Stimulated activated naive B cell treated with anti-CD40 and anti-IgM and Interleukin-4, amounts not matched to agents 10 μg/mL and 1 μg/mL and 100 μg/mL, for 72 hours (primary cell): Measurements from ENCODE around the gene ARMC8.

Experiments
- ATAC-seq, 2 donors: fragments of 150-1000 bp; cut with Tn5 transposase; replicated peaks; 2 replicates each; pipeline ENCODE4 v1.10.0; 2021; ENCODE audit warnings: moderate library complexity in 1 of 2
- DNase-seq: peaks from one replicate; pipeline ENCODE4 v3.0.0; 2021
- H3K27ac Mint-ChIP-seq: one replicate; pipeline ENCODE4 v1.8.0; 2022; ENCODE audit warnings: mild to moderate bottlenecking, mixed read lengths
- H3K27me3 Mint-ChIP-seq, 2 donors: one replicate each; pipeline ENCODE4 v1.8.0; 2022; ENCODE audit warnings: mixed read lengths in 2 of 2
- H3K36me3 Mint-ChIP-seq, 2 donors: one replicate each; pipeline ENCODE4 v1.8.0; 2022; ENCODE audit warnings: mixed read lengths in 2 of 2, mild to moderate bottlenecking in 1 of 2
- H3K4me1 Mint-ChIP-seq, 2 donors: one replicate each; pipeline ENCODE4 v1.8.0; 2022; ENCODE audit warnings: mixed read lengths in 2 of 2, mild to moderate bottlenecking in 1 of 2
- H3K4me3 Mint-ChIP-seq, 2 donors: one replicate each; pipeline ENCODE4 v1.8.0; 2022; ENCODE audit warnings: mild to moderate bottlenecking in 2 of 2, mixed read lengths in 2 of 2, moderate library complexity in 1 of 2
- H3K9me3 Mint-ChIP-seq, 2 donors: one replicate each; pipeline ENCODE4 v1.8.0; 2022; ENCODE audit warnings: mixed read lengths in 2 of 2, mild to moderate bottlenecking in 1 of 2

ARMC8 gene

DNA sequence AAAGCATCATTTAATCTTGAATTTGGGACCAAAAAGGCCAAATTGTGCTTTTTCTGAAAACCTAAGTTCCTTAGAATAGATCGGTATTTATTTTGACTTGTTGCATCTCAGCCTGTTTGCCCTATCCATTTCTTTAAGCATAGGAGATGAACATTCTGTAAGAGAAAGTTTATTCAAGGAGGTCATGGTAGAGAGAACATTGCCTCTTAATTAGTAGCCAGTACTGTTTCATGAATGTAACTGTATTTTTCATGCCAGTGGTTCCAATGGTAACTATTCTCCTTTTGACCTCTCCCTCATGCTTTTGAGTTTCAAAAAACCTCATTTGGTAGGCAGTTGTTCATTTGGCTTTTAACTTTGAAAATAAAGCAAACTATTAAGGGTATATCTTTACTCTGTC, 55.4 kb downstream of the ARMC8 start:
- Mint-ChIP-seq H3K4me1 (no peaks in the 10 kb centered on the region), H3K9me3 (no peaks in the 10 kb centered on the region)

DNA sequence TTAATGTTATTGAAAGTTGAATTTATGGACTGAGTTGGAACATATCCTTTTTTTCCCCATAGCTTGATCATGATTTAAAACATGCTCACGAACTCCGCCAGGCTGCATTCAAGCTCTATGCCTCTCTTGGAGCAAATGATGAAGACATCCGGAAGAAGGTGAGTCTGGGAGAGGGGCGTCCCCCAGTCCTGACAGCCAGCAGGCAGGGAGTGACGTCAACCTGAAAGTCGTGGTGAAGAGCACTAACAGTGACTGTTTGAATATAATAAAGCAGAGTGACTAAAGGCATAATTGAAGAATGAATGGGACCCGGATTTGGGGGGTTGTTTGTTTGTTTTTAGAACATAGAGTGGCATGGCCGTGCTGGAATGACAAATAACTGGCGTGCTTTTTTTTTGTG, 57.9 kb downstream of the ARMC8 start:
- Mint-ChIP-seq H3K4me1 (no peaks in the 10 kb centered on the region), H3K36me3 (peaks cover 40 to 57% of the 10 kb centered on the region in 2 donors)
- ATAC-seq: no peak

More for the DNA sequence above, 55.4 kb downstream of the ARMC8 start:
- no peak for DNase-seq
- Mint-ChIP-seq H3K27ac (no peak overlapping the region), H3K36me3 (peaks cover 27 to 38% of the 10 kb centered on the region in 2 donors), H3K4me3 (no peak overlapping the region), H3K27me3 (no peaks in the 10 kb centered on the region)
- ATAC-seq: no peak

GRCh38 chr3:138249636-138250035, 62.5 kb downstream of the ARMC8 start:
- Mint-ChIP-seq H3K27me3 (no peaks in the 10 kb centered on the region), H3K9me3 (peaks cover 0 to 1% of the 10 kb centered on the region in 2 donors), H3K4me1 (no peaks in the 10 kb centered on the region), H3K4me3 (no peak overlapping the region), H3K27ac (no peak overlapping the region), H3K36me3 (peaks cover 32 to 44% of the 10 kb centered on the region in 2 donors)
- no peak for ATAC-seq
- DNase-seq: no peak

More for the DNA sequence above, 57.9 kb downstream of the ARMC8 start:
- Mint-ChIP-seq H3K27ac (no peak overlapping the region), H3K9me3 (peaks cover 0 to 1% of the 10 kb centered on the region in 2 donors), H3K27me3 (no peaks in the 10 kb centered on the region), H3K4me3 (no peak overlapping the region)
- no peak for DNase-seq

DNA sequence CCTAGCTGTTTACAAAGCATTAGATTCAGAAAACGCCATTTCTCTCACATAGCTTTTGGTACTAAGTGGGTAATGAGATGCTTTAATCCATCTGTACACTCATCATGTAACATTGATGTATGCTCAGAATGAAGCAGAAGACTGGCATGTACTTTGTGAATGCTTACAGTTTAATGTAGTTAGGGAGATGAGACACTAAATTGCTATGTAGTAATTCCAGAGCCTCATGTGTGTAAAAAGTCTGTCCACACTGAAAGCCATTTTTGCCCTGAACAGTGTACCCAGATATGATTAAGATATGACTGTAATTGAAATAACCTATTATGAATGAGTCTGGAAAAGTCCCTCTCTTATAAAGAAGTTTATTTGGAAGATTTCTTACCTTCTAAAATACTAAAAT, 66.5 kb downstream of the ARMC8 start:
- no peak overlapping the region for H3K27ac Mint-ChIP-seq
- DNase-seq (no peak), ATAC-seq (no peak)
- no peak overlapping the region for H3K4me3 Mint-ChIP-seq
- peaks cover 0 to 1% of the 10 kb centered on the region in 2 donors for H3K4me1 Mint-ChIP-seq
- H3K9me3 Mint-ChIP-seq: no peaks in the 10 kb centered on the region
- H3K36me3 Mint-ChIP-seq: peaks cover 21 to 41% of the 10 kb centered on the region in 2 donors
- no peaks in the 10 kb centered on the region for H3K27me3 Mint-ChIP-seq

- ATAC-seq (no peak), DNase-seq (no peak)
- peaks cover 23 to 39% of the 10 kb centered on the region in 2 donors for H3K36me3 Mint-ChIP-seq
- no peak overlapping the region for H3K27ac Mint-ChIP-seq
- H3K4me3 Mint-ChIP-seq: no peak overlapping the region
- no peaks in the 10 kb centered on the region for H3K27me3 Mint-ChIP-seq
- H3K9me3 Mint-ChIP-seq: no peaks in the 10 kb centered on the region
- peaks cover 0 to 1% of the 10 kb centered on the region in 2 donors for H3K4me1 Mint-ChIP-seq
These were observed 67.1 kb downstream of the ARMC8 start for GRCh38 chr3:138254216-138254615.

DNA sequence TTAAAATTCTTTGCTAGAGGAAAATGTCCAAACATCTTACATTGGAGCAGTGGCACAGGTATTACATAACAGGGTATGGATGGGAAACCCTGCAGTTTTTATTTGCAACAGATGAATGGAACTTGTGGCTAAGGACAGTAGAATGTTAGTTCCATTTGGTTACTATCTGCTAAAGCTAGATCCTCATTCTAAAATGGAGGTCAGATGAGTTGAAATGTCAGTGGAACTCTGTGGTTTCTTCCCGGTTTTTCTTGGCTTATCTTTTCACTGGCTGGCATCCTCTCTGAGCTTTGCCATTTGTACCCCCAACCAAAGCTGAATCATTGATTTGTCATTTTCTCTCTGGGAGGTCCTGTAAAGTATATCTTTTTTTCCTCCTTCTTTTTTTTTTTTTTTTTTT, 68.9 kb downstream of the ARMC8 start:
- Mint-ChIP-seq H3K36me3 (peaks cover 20 to 41% of the 10 kb centered on the region in 2 donors), H3K27me3 (no peaks in the 10 kb centered on the region), H3K4me1 (peaks cover 0 to 1% of the 10 kb centered on the region in 2 donors), H3K9me3 (no peaks in the 10 kb centered on the region), H3K4me3 (no peak overlapping the region), H3K27ac (no peak overlapping the region)
- ATAC-seq: no peak
- no peak for DNase-seq

DNA sequence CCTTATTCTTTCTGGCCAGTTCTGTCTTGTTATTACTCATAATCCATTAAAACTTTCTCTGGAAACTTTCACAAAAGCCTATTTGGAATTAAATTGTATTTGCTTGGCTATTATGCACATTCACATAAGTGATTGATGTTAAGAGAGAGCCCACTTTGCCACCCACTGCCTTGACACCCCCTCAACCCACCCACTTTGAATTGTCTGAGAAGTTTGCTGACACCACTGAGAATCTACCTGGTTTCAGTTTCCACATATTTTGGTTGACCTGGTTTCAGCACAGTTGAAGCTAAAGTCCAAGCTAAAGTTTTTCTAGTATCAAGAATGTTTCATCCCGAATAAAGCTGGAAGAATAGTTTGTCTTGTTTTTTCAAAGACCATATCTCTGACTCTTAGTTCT, 70.9 kb downstream of the ARMC8 start:
- Mint-ChIP-seq H3K9me3 (no peaks in the 10 kb centered on the region), H3K27ac (no peak overlapping the region), H3K36me3 (peaks cover 27 to 49% of the 10 kb centered on the region in 2 donors), H3K27me3 (no peaks in the 10 kb centered on the region), H3K4me1 (peaks cover 0 to 1% of the 10 kb centered on the region in 2 donors), H3K4me3 (no peak overlapping the region)
- DNase-seq (no peak), ATAC-seq (no peak)

DNA sequence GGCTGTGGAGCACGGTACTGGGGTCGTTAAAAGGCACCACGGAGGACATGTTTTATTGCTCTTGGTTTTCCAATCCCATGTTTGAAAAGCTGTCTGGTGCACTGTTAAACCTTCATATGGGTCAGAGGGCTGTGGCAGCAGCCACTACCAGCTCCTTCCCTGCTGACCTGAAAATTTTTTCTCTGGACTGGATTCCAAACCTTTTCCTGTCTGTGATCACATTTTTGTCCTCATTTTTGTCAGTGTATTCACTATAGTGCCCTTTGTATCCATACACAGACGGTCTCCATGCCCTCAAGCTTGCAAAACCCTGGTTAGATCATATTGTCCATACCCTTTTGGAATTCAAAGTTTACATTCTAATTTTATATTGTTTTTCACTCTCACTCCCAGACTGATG, 72.0 kb downstream of the ARMC8 start:
- no peaks in the 10 kb centered on the region for H3K27me3 Mint-ChIP-seq
- H3K36me3 Mint-ChIP-seq: peaks cover 27 to 49% of the 10 kb centered on the region in 2 donors
- H3K4me3 Mint-ChIP-seq: no peak overlapping the region
- H3K27ac Mint-ChIP-seq: no peak overlapping the region
- H3K9me3 Mint-ChIP-seq: no peaks in the 10 kb centered on the region
- ATAC-seq (no peak), DNase-seq (no peak)
- peaks cover 0 to 1% of the 10 kb centered on the region in 2 donors for H3K4me1 Mint-ChIP-seq

GRCh38 chr3:138260611-138261010, 73.5 kb downstream of the ARMC8 start:
- ATAC-seq (no peak), DNase-seq (no peak)
- Mint-ChIP-seq H3K27ac (no peak overlapping the region), H3K4me1 (peaks cover 0 to 1% of the 10 kb centered on the region in 2 donors), H3K36me3 (peaks cover 25 to 53% of the 10 kb centered on the region in 2 donors), H3K9me3 (no peaks in the 10 kb centered on the region), H3K4me3 (no peak overlapping the region), H3K27me3 (no peaks in the 10 kb centered on the region)

- Mint-ChIP-seq H3K4me1 (no peaks in the 10 kb centered on the region), H3K4me3 (no peak overlapping the region), H3K36me3 (peaks cover 20 to 46% of the 10 kb centered on the region in 2 donors), H3K27me3 (no peaks in the 10 kb centered on the region), H3K9me3 (no peaks in the 10 kb centered on the region), H3K27ac (no peak overlapping the region)
- DNase-seq (no peak), ATAC-seq (no peak)
These were observed 76.0 kb downstream of the ARMC8 start for GRCh38 chr3:138263104-138263503.

GRCh38 chr3:138265745-138266144, 78.6 kb downstream of the ARMC8 start:
- ATAC-seq (no peak), DNase-seq (no peak)
- Mint-ChIP-seq H3K27ac (no peak overlapping the region), H3K4me1 (no peaks in the 10 kb centered on the region), H3K4me3 (no peak overlapping the region), H3K36me3 (peaks cover 14 to 35% of the 10 kb centered on the region in 2 donors), H3K9me3 (no peaks in the 10 kb centered on the region), H3K27me3 (no peaks in the 10 kb centered on the region)

DNA sequence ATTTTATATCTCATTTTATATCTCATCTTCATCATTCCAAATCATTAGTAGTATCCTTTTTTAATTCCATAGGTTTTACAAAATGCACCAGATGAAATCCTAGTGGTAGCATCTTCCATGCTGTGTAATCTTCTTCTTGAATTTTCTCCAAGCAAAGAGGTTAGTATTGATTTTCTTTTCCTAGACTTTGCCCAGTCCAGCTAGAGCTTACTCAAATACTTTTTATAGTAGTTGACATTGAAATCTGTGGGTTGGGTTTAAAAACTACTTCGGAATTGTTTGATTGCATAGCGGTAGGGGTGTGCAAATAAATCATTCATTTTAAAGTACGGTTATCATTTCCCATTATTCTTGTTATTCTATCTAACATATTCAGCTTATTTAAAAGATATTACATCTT, 80.0 kb downstream of the ARMC8 start:
- Mint-ChIP-seq H3K36me3 (peaks cover 13 to 37% of the 10 kb centered on the region in 2 donors), H3K9me3 (no peaks in the 10 kb centered on the region), H3K27me3 (no peaks in the 10 kb centered on the region), H3K27ac (no peak overlapping the region), H3K4me1 (peaks cover 4 to 6% of the 10 kb centered on the region in 2 donors), H3K4me3 (no peak overlapping the region)
- ATAC-seq: no peak
- DNase-seq: no peak

- H3K27ac Mint-ChIP-seq: no peak overlapping the region
- H3K4me3 Mint-ChIP-seq: no peak overlapping the region
- no peaks in the 10 kb centered on the region for H3K27me3 Mint-ChIP-seq
- H3K9me3 Mint-ChIP-seq: no peaks in the 10 kb centered on the region
- ATAC-seq (no peak), DNase-seq (no peak)
- peaks cover 39 to 57% of the 10 kb centered on the region in 2 donors for H3K36me3 Mint-ChIP-seq
- peaks cover 4 to 6% of the 10 kb centered on the region in 2 donors for H3K4me1 Mint-ChIP-seq
These were observed 83.1 kb downstream of the ARMC8 start for GRCh38 chr3:138270245-138270644.

DNA sequence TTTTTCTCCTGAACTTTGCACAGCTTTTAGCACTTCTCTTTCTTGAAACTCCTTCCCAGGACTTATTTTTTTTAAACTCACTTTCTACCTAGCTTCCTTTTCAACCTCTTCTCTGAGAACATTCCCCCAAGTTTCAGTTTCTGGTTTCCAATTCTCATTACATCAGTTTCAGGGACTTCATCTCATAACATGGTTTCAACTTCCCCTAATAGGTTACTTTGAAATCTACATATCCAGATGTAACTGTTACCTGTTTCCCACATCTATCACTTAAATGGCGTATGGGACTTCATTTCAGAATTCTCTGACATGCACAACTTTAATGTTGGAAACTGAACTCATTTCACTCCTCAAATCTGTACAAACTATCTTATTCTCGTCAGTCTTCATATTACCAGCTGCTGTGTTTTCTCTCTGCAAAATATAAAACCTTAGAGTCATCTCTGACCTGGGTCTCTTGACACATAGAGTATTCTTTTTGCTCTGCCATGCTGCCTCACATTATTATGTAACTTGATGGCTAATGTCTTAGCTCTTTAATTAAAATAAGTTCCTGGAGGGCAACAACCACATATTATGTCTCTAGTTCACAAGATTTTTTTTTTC, 84.2 kb downstream of the ARMC8 start:
- Mint-ChIP-seq H3K4me3 (no peak overlapping the region), H3K36me3 (peaks cover 40 to 63% of the 10 kb centered on the region in 2 donors), H3K4me1 (peaks cover 4 to 6% of the 10 kb centered on the region in 2 donors), H3K27me3 (no peaks in the 10 kb centered on the region), H3K9me3 (no peaks in the 10 kb centered on the region), H3K27ac (peak overlapping the region; percentile 51)
- DNase-seq: no peak
- peak; percentile 42 to 60 for ATAC-seq

DNA sequence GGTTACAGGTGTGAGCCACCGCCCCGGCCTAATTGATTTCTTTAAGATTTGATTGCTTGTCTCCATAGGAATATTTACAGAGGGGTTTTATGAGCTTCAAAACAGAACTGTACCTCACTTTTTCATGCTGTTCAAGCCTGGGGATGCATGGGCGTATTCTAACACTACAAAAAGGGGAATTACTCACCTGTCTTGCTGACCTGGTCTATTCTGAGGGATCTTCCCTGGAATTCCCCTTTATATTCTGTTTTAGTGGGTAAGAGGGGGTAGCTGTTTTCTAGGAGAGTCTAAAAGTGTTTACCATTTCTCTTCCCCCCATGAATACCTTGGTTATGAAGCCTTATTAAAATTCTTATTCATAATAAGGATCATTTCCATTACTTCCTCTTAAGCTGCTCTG, 94.5 kb downstream of the ARMC8 start:
- Mint-ChIP-seq H3K4me3 (no peak overlapping the region), H3K36me3 (peaks cover 28 to 46% of the 10 kb centered on the region in 2 donors), H3K27ac (no peak overlapping the region), H3K27me3 (no peaks in the 10 kb centered on the region), H3K4me1 (no peaks in the 10 kb centered on the region), H3K9me3 (no peaks in the 10 kb centered on the region)
- ATAC-seq (peak in 1 of 2 donors; percentile 61), DNase-seq (no peak)
